Common myeloid progenitor, CD34-positive (primary cell): ENCODE measurements around the gene SCARB2.

ENCODE experiments used
- CTCF ChIA-PET: fragments of 350-600 bp; sonication (Branson Sonifier 250); formaldehyde crosslinking; loops from one replicate; lab custom pipeline; 2021; ENCODE audit warnings: antibody characterized with exemption; lab: Charles Lee
- POLR2A ChIA-PET: fragments of 350-600 bp; sonication (Branson Sonifier 250); formaldehyde crosslinking; loops from one replicate; lab custom pipeline; 2021; ENCODE audit warnings: antibody characterized with exemption; lab: Charles Lee
- DNase-seq, 3 donors: peaks; one replicate each; pipeline versions ENCODE4 v3.0.0 to v3.0.0-alpha.2; 2013
- H3K27ac ChIP-seq, 2 experiments: 1 replicate in 1 of 2; 2 replicates in 1 of 2; pipeline ENCODE4 v1.7.0; 2013; ENCODE audit warnings: inconsistent platforms in 2 of 2, low read length in 2 of 2, mild to moderate bottlenecking in 2 of 2, low read depth in 1 of 2, moderate library complexity in 1 of 2; ENCODE audit not compliant: severe bottlenecking in 2 of 2, insufficient read depth in 1 of 2, poor library complexity in 1 of 2
- H3K27me3 ChIP-seq, 5 experiments: replicated peaks in 2 of 5; 1 replicate in 3 of 5; 2 replicates in 2 of 5; pipeline versions ENCODE4 v1.6.1 to v1.7.0; 2013; ENCODE audit warnings: low read length in 4 of 5, mild to moderate bottlenecking in 2 of 5, moderate library complexity in 2 of 5, inconsistent platforms in 1 of 5; ENCODE audit not compliant: insufficient read depth in 5 of 5, control insufficient read depth in 4 of 5
- H3K36me3 ChIP-seq, 4 experiments: 1 replicate in 2 of 4; 2 replicates in 2 of 4; pipeline versions ENCODE4 v1.6.1 to v1.7.0; 2013; ENCODE audit warnings: low read length in 3 of 4, control low read depth in 1 of 4, mild to moderate bottlenecking in 1 of 4; ENCODE audit not compliant: control insufficient read depth in 4 of 4, insufficient read depth in 4 of 4
- H3K4me1 ChIP-seq, 4 experiments: 1 replicate in 3 of 4; 2 replicates in 1 of 4; pipeline versions ENCODE4 v1.6.1 to v1.7.1; 2013; ENCODE audit warnings: low read length in 3 of 4, mild to moderate bottlenecking in 3 of 4, control low read depth in 1 of 4, inconsistent platforms in 1 of 4, moderate library complexity in 1 of 4; ENCODE audit not compliant: control insufficient read depth in 4 of 4, insufficient read depth in 4 of 4; ENCODE audit errors: control extremely low read depth in 1 of 4
- H3K4me3 ChIP-seq, 7 experiments: 1 replicate in 4 of 7; 2 replicates in 3 of 7; pipeline versions ENCODE4 v1.5.1 to v1.7.0; 2013; ENCODE audit warnings: mild to moderate bottlenecking in 7 of 7, low read length in 6 of 7, moderate library complexity in 6 of 7, inconsistent platforms in 2 of 7, low read depth in 2 of 7, control low read depth in 1 of 7; ENCODE audit not compliant: insufficient read depth in 4 of 7, control insufficient read depth in 1 of 7; ENCODE audit errors: extremely low read depth in 1 of 7
- H3K9me3 ChIP-seq, 5 experiments: 1 replicate in 4 of 5; 2 replicates in 1 of 5; pipeline versions ENCODE4 v1.6.1 to v1.7.1; 2013; ENCODE audit warnings: low read length in 4 of 5, mild to moderate bottlenecking in 2 of 5, inconsistent platforms in 1 of 5, low read depth in 1 of 5, moderate library complexity in 1 of 5; ENCODE audit not compliant: control insufficient read depth in 4 of 5, insufficient read depth in 2 of 5; ENCODE audit errors: control extremely low read depth in 1 of 5
- WGBS: methylation state at CpG from one replicate; pipeline ENCODE4 v1.1.5; 2013; ENCODE audit not compliant: insufficient coverage; 5-methylcytosine and 5-hydroxymethylcytosine counted together

Gene SCARB2

GRCh38 chr4:76127754-76128153 lies 85.9 kb downstream of the SCARB2 start:
- Histone ChIP-seq H3K27ac (no peak overlapping the region), H3K36me3 (peaks cover 12 to 50% (median 34%) of the 10 kb centered on the region in 4 experiments), H3K4me3 (no peak overlapping the region), H3K9me3 (peaks cover 0 to 2% (median 0%) of the 10 kb centered on the region in 5 experiments), H3K4me1 (no peaks in the 10 kb centered on the region), H3K27me3 (no peaks in the 10 kb centered on the region)
- DNase-seq, result no peak
- POLR2A ChIA-PET, result interaction anchor here (1.1 kb wide), 1 partner anchor 21 kb away, joined by 3 read pairs; the partner anchor contains the start of gene NUP54
- no CpG with 5 or more reads among the region's 3 CpGs for WGBS
- CTCF ChIA-PET, result no interaction called here

GRCh38 chr4:76125816-76126215 lies 87.8 kb downstream of the SCARB2 start:
- Histone ChIP-seq H3K27ac (no peak overlapping the region), H3K36me3 (peaks cover 21 to 64% (median 44%) of the 10 kb centered on the region in 4 experiments), H3K9me3 (peaks cover 0 to 10% (median 0%) of the 10 kb centered on the region in 5 experiments), H3K4me3 (no peak overlapping the region), H3K27me3 (no peaks in the 10 kb centered on the region), H3K4me1 (no peaks in the 10 kb centered on the region)
- DNase-seq, result no peak
- ChIA-PET CTCF (interaction anchor here (1.7 kb wide), 1 partner anchor 14 kb away, joined by 4 read pairs; no protein-coding TSS in a partner anchor), POLR2A (no interaction called here)

- no peak for DNase-seq
- no peak overlapping the region for H3K27ac ChIP-seq
- no peak overlapping the region for H3K4me3 ChIP-seq
- ChIA-PET CTCF (interaction anchor here (1.6 kb wide), 1 partner anchor 12 kb away, joined by 3 read pairs; no protein-coding TSS in a partner anchor), POLR2A (interaction anchor here (0.6 kb wide), 1 partner anchor 105 kb away, joined by 3 read pairs; no protein-coding TSS in a partner anchor)
- peaks cover 0 to 10% (median 0%) of the 10 kb centered on the region in 5 experiments for H3K9me3 ChIP-seq
- 70% methylated on average over 2 of the region's 4 CpGs for WGBS
- peaks cover 24 to 77% (median 51%) of the 10 kb centered on the region in 4 experiments for H3K36me3 ChIP-seq
- H3K4me1 ChIP-seq, result no peaks in the 10 kb centered on the region
- H3K27me3 ChIP-seq, result no peaks in the 10 kb centered on the region
These were observed 93.4 kb downstream of the SCARB2 start for GRCh38 chr4:76120199-76120598.

- CTCF ChIA-PET, result no interaction called here
These were observed 96.1 kb downstream of the SCARB2 start for GRCh38 chr4:76117536-76117935.

GRCh38 chr4:76116821-76117220 lies 96.8 kb downstream of the SCARB2 start:
- Histone ChIP-seq H3K9me3 (peaks cover 0 to 6% (median 0%) of the 10 kb centered on the region in 5 experiments), H3K36me3 (peaks cover 26 to 75% (median 46%) of the 10 kb centered on the region in 4 experiments), H3K27me3 (no peaks in the 10 kb centered on the region), H3K4me1 (no peaks in the 10 kb centered on the region), H3K4me3 (no peak overlapping the region), H3K27ac (no peak overlapping the region)
- ChIA-PET CTCF (interaction anchor here (1.1 kb wide), 1 partner anchor 8 kb away, joined by 3 read pairs; no protein-coding TSS in a partner anchor), POLR2A (no interaction called here)
- no CpG with 5 or more reads among the region's 1 CpG for WGBS
- no peak for DNase-seq

More at GRCh38 chr4:76117536-76117935, 96.1 kb downstream of the SCARB2 start:
- 86% methylated on average over 2 of the region's 5 CpGs for WGBS
- peaks cover 0 to 12% (median 0%) of the 10 kb centered on the region in 5 experiments for H3K9me3 ChIP-seq
- H3K4me3 ChIP-seq, result no peak overlapping the region
- no peak for DNase-seq
- H3K27ac ChIP-seq, result no peak overlapping the region
- H3K4me1 ChIP-seq, result no peaks in the 10 kb centered on the region
- no peaks in the 10 kb centered on the region for H3K27me3 ChIP-seq
- peaks cover 31 to 77% (median 50%) of the 10 kb centered on the region in 4 experiments for H3K36me3 ChIP-seq
- POLR2A ChIA-PET, result no interaction called here
